ENCODE measurements around the gene IL1R2. TPM values are rescaled to one million over a fixed set of nuclear protein-coding genes. Genes with fewer than 3 reads are reported as not detected.

Gene IL1R2
- polyA plus RNA-seq, 1 experiment: not detected

GRCh38 chr2:102055346-102055990 lies 63.7 kb downstream of the IL1R2 start:
- ChIA-PET CTCF (interaction anchor here (0.9 to 2.4 kb wide), 6 partner anchors 15 to 185 kb away, joined by 3 to 8 read pairs (median 4); no protein-coding TSS in a partner anchor), POLR2A (no interaction called here)
- TF ChIP-seq, protein P1, sequence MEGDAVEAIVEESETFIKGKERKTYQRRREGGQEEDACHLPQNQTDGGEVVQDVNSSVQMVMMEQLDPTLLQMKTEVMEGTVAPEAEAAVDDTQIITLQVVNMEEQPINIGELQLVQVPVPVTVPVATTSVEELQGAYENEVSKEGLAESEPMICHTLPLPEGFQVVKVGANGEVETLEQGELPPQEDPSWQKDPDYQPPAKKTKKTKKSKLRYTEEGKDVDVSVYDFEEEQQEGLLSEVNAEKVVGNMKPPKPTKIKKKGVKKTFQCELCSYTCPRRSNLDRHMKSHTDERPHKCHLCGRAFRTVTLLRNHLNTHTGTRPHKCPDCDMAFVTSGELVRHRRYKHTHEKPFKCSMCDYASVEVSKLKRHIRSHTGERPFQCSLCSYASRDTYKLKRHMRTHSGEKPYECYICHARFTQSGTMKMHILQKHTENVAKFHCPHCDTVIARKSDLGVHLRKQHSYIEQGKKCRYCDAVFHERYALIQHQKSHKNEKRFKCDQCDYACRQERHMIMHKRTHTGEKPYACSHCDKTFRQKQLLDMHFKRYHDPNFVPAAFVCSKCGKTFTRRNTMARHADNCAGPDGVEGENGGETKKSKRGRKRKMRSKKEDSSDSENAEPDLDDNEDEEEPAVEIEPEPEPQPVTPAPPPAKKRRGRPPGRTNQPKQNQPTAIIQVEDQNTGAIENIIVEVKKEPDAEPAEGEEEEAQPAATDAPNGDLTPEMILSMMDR (IDR thresholded peaks at IDR 0.05; ENCODE audit: insufficient read depth, low read depth, low read length): no peak
- DNase-seq (ENCODE audit: low read depth): no peak
- no peak overlapping the region for H3K4me3 ChIP-seq (ENCODE audit: low read depth, low read length)
- no peaks in the 10 kb centered on the region for H3K27me3 ChIP-seq (ENCODE audit: control insufficient read depth, insufficient read depth, low read length)
- no peaks in the 10 kb centered on the region for H3K36me3 ChIP-seq (ENCODE audit: control insufficient read depth, insufficient read depth, low read length)

DNA sequence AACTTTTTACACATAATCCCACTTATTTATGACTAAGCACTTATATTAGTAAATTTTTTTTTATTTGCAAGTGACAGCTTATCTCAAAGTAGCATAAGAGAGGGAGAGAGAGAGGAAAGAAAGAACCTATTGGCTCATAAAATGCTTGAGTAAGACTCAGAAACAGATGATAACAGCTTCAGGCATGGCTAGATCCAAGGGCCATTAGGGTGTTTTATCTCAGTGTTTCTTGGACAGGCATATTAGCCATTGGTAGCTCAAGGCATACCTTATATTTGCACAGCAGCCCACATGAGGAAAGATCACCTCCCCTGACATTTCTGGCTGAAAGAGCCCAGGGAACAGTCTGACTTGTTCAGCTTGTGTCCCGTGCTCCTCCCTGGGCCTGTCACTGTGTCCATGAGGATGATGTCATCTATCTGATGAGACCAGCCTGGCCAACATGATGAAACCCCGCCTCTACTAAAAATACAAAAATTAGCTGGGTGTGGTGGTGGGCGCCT lies 64.4 kb downstream of the IL1R2 start:
- Histone ChIP-seq H3K36me3 (ENCODE audit: control insufficient read depth, insufficient read depth, low read length) (no peaks in the 10 kb centered on the region), H3K4me3 (ENCODE audit: low read depth, low read length) (no peak overlapping the region), H3K27me3 (ENCODE audit: control insufficient read depth, insufficient read depth, low read length) (no peaks in the 10 kb centered on the region)
- DNase-seq (ENCODE audit: low read depth): no peak
- ChIA-PET POLR2A (no interaction called here), CTCF (interaction anchor here (0.9 to 2.4 kb wide), 4 partner anchors 16 to 184 kb away, joined by 3 to 8 read pairs (median 4); no protein-coding TSS in a partner anchor)
- TF ChIP-seq, protein P1 (IDR thresholded peaks at IDR 0.05; ENCODE audit: insufficient read depth, low read depth, low read length): no peak

DNA sequence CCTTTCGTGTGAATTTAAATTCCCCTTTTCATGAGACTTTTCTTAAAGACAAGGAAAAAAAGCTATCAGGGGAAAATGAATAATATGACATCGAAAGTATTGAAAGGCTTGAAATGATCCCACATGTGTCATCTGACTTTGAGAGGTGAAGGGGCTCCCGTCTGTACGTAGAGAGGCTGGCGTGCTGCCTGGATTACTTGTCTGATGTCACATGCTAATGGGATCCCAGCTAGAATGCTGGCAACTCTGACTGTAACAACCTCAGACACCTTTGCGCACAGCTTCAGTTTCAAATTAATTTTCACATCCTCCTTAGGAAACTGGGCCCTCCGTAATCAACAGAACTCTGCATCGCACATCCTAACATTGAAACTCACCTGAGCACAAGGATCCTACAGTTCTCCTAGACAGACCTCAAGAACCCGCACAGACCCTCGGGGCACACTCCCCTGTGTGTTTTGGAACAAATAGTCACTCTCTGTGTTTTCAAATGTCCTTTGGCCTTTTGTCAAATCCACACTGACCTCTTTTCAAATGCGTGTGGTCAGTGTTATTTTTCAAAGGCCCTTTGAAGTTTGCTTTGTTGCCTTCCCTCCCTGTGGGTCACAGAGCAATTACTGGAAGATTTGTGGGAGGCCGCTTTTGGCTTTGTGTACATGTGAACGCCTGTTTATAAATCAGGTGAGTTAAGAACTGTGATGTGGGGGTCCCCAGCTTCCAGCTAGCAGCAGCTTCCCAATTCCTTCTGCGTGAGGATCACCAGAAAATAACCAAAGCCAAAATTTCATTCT lies 65.9 kb downstream of the IL1R2 start:
- Histone ChIP-seq H3K4me3 (ENCODE audit: low read depth, low read length) (no peak overlapping the region), H3K36me3 (ENCODE audit: control insufficient read depth, insufficient read depth, low read length) (no peaks in the 10 kb centered on the region), H3K27me3 (ENCODE audit: control insufficient read depth, insufficient read depth, low read length) (no peaks in the 10 kb centered on the region)
- DNase-seq (ENCODE audit: low read depth): no peak
- TF ChIP-seq, protein P1 (IDR thresholded peaks at IDR 0.05; ENCODE audit: insufficient read depth, low read depth, low read length): no peak
- ChIA-PET CTCF (interaction anchor here (1.2 to 2.4 kb wide), 2 partner anchors 12 to 37 kb away, joined by 4 to 8 read pairs; no protein-coding TSS in a partner anchor), POLR2A (no interaction called here)

GRCh38 chr2:102058293-102058833 lies 66.6 kb downstream of the IL1R2 start:
- ChIA-PET CTCF (interaction anchor here (1.2 kb wide), 1 partner anchor 12 kb away, joined by 4 read pairs; no protein-coding TSS in a partner anchor), POLR2A (interaction anchor here (0.6 kb wide), 1 partner anchor 100 kb away, joined by 3 read pairs; no protein-coding TSS in a partner anchor)
- DNase-seq (ENCODE audit: low read depth): no peak
- Histone ChIP-seq H3K4me3 (ENCODE audit: low read depth, low read length) (no peak overlapping the region), H3K36me3 (ENCODE audit: control insufficient read depth, insufficient read depth, low read length) (no peaks in the 10 kb centered on the region), H3K27me3 (ENCODE audit: control insufficient read depth, insufficient read depth, low read length) (no peaks in the 10 kb centered on the region)
- TF ChIP-seq, protein P1 (IDR thresholded peaks at IDR 0.05; ENCODE audit: insufficient read depth, low read depth, low read length): no peak

DNA sequence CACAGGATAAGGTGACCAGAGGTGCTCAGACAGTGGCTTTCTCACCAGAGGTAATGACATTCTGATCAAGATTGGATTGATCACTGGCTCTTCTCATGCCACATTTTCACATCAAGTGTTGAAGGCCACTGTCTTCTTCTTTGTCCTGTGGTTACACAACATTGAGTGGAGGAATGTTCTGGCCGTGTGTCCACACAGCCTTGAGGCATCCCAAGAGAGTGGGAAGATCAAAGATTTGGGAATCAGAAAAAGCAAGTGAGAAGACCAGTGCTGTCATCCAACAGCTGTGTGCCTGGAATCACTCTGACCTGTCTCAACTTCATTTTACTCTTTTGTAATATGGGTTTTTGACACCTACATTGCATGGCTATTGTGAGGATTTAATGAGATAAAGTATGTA lies 67.4 kb downstream of the IL1R2 start:
- no peaks in the 10 kb centered on the region for H3K27me3 ChIP-seq (ENCODE audit: control insufficient read depth, insufficient read depth, low read length)
- ChIA-PET CTCF (interaction anchor here (1.2 kb wide), 1 partner anchor 13 kb away, joined by 4 read pairs; no protein-coding TSS in a partner anchor), POLR2A (no interaction called here)
- no peak overlapping the region for H3K4me3 ChIP-seq (ENCODE audit: low read depth, low read length)
- DNase-seq (ENCODE audit: low read depth): no peak
- TF ChIP-seq, protein P1 (IDR thresholded peaks at IDR 0.05; ENCODE audit: insufficient read depth, low read depth, low read length): no peak
- H3K36me3 ChIP-seq (ENCODE audit: control insufficient read depth, insufficient read depth, low read length): no peaks in the 10 kb centered on the region
